SH-SY5Y (cell line): ENCODE measurements around the gene SIK2.

Source experiments
- GATA2 ChIP-seq: IDR thresholded peaks from 2 replicates; pipeline ENCODE4 v1.6.1; 2011; ENCODE audit warnings: mild to moderate bottlenecking, low read depth, low read length
- GATA3 ChIP-seq: IDR thresholded peaks from 2 replicates; pipeline ENCODE4 v1.6.1; 2011; ENCODE audit warnings: low read depth, mild to moderate bottlenecking, low read length, moderate library complexity

Gene SIK2

GRCh38 chr11:111676878-111677585, 74.8 kb downstream of the SIK2 start:
- TF ChIP-seq GATA3, result no peak

GRCh38 chr11:111680486-111681175, 78.4 kb downstream of the SIK2 start:
- TF ChIP-seq GATA2 (no peak), GATA3 (no peak)

DNA sequence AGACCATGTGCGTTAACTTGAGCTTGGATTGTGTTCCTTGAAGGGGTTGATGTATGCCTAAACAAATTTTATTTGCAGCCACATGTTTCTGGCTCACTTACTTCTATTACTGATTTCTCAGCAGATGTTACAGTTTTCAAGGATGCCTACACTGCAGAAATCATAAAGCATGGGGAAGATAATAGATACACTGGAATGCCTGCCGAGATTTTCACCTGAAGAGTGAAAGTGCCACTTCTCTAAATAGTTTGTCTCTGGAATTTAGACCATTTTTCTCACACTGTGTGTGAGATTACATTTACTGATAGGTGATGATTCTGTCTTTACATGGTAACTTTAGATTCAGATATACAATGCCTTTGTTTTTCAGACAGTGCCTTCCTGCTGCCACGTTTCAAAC, 81.6 kb downstream of the SIK2 start:
- no peak for TF ChIP-seq GATA2
- TF ChIP-seq GATA3, result no peak

GRCh38 chr11:111684251-111684650, 82.0 kb downstream of the SIK2 start:
- TF ChIP-seq GATA3, result no peak
- TF ChIP-seq GATA2, result no peak

DNA sequence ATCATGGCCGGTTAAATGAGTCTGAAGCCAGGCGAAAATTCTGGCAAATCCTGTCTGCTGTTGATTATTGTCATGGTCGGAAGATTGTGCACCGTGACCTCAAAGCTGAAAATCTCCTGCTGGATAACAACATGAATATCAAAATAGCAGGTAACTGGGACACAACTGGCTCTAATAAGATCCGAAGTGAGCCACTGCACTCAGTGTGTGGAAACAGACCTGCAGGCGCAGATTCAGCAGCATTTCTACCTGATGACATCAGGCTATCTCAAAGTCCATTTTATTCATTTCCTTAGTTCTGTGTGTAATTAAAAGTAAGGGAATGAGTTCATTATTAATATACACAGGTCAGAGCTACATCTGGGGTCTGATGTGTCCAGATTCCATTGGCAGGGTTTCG, 85.8 kb downstream of the SIK2 start:
- no peak for TF ChIP-seq GATA3
- TF ChIP-seq GATA2, result no peak

- TF ChIP-seq GATA2 (no peak), GATA3 (no peak)
Observed at GRCh38 chr11:111691176-111691575, 88.9 kb downstream of the SIK2 start.

GRCh38 chr11:111691741-111692140, 89.5 kb downstream of the SIK2 start:
- TF ChIP-seq GATA2 (no peak), GATA3 (no peak)

GRCh38 chr11:111693224-111693937, 91.1 kb downstream of the SIK2 start:
- TF ChIP-seq GATA2 (no peak), GATA3 (no peak)

GRCh38 chr11:111694851-111695250, 92.6 kb downstream of the SIK2 start:
- TF ChIP-seq GATA3, result no peak
- no peak for TF ChIP-seq GATA2

DNA sequence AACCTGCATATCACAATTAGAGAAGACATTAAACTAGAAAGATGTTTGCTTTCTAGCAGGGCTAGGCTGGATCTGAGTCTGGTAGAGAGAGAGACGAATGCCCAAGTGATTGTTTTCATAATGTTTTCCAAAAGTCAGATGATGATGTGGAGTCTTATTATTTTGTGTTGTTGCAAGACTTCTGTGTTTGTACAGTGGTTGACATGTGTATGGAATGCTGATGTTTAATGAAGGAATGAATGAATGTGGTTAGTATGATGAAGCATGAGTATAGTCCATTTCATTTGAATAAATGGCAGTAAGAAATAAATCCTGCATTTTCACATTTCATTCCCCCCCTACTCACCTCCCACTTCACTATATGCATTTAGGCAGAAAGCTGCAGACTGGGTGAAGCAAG, 94.3 kb downstream of the SIK2 start:
- TF ChIP-seq GATA3 (no peak), GATA2 (no peak)

DNA sequence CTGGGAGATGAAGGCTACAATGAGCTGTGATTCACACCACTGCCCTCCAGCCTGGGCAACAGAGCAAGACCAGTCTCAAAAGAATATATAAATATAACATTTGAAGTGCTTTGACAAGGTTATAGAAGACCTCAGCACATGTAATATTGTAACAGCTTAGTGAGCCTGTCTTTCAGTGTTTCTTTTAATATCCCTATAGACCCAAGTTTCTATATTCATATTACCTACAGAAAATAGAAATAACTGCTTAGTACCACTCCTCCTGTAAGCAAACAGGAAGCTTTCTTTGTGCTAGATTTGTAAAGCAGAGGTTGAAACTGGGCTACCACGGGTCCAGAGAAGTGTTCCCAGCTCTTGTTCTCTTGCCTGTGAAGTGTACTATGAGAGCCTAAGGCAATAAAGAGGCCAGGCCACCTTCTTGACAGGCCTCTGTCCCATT, 95.7 kb downstream of the SIK2 start:
- no peak for TF ChIP-seq GATA2
- TF ChIP-seq GATA3, result no peak

- TF ChIP-seq GATA2, result no peak
- TF ChIP-seq GATA3, result no peak
Observed at GRCh38 chr11:111698852-111699559, 96.8 kb downstream of the SIK2 start.

GRCh38 chr11:111699579-111700156, 97.4 kb downstream of the SIK2 start:
- TF ChIP-seq GATA3, result no peak
- TF ChIP-seq GATA2, result no peak

- TF ChIP-seq GATA3 (no peak), GATA2 (no peak)
Observed at GRCh38 chr11:111700162-111700561, 97.9 kb downstream of the SIK2 start.

- TF ChIP-seq GATA2, result no peak
Observed at GRCh38 chr11:111702623-111703022, 100.4 kb downstream of the SIK2 start.
